HFF-Myc (cell line): ENCODE results near the gene CCM2L.
"Not testable (repeated sequence)": the region's sequence is repeated elsewhere in the genome, so short reads cannot be mapped to it uniquely, and the experiment has no call there.

Experiments
- DNase-seq: peaks from one replicate; pipeline ENCODE4 v3.0.0-alpha.2; 2011; ENCODE audit warnings: low read depth; ENCODE audit errors: extremely low read depth
- H3K4me3 ChIP-seq: replicated peaks from 2 replicates; pipeline ENCODE4 v1.5.1; 2011; ENCODE audit warnings: low read depth, mild to moderate bottlenecking, control low read depth, low read length
- TF ChIP-seq, protein P1 (sequence below): IDR thresholded peaks from 2 replicates; pipeline ENCODE4 v1.5.1; 2012; ENCODE audit warnings: mild to moderate bottlenecking, low read depth, low read length, control low read depth; ENCODE audit errors: missing control alignments

CCM2L gene

DNA sequence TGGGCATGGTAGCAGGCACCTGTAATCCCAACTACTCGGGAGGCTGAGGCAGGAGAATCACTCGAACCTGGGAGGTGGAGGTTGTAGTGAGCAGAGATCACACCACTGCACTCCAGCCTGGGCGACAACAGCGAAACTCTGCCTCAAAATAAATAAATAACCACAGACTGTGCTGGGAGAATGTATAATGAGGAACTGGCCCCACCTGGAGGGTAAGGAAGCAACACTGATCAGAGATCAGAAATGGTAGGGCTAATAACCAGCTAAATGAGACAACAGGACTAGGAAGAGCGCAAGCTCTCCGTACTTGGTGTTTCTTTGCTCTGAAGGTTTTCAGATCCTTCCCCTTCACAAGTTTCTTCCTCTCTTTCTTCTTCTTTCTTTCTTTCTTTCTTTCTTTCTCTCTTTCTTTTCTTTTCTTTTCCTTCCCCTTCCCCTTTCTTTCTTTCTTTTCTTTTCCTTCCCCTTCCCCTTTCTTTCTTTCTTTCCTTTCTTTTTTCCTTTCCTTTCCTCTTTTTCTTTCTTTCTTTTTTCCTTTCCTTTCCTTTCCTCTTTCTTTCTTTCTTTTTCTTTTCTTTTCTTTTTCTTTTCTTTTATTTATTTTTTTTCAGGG is 14.6 kb downstream of the CCM2L start:
- H3K4me3 ChIP-seq: no peak overlapping the region
- no peak for DNase-seq
- TF ChIP-seq, protein P1, sequence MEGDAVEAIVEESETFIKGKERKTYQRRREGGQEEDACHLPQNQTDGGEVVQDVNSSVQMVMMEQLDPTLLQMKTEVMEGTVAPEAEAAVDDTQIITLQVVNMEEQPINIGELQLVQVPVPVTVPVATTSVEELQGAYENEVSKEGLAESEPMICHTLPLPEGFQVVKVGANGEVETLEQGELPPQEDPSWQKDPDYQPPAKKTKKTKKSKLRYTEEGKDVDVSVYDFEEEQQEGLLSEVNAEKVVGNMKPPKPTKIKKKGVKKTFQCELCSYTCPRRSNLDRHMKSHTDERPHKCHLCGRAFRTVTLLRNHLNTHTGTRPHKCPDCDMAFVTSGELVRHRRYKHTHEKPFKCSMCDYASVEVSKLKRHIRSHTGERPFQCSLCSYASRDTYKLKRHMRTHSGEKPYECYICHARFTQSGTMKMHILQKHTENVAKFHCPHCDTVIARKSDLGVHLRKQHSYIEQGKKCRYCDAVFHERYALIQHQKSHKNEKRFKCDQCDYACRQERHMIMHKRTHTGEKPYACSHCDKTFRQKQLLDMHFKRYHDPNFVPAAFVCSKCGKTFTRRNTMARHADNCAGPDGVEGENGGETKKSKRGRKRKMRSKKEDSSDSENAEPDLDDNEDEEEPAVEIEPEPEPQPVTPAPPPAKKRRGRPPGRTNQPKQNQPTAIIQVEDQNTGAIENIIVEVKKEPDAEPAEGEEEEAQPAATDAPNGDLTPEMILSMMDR: no peak

DNA sequence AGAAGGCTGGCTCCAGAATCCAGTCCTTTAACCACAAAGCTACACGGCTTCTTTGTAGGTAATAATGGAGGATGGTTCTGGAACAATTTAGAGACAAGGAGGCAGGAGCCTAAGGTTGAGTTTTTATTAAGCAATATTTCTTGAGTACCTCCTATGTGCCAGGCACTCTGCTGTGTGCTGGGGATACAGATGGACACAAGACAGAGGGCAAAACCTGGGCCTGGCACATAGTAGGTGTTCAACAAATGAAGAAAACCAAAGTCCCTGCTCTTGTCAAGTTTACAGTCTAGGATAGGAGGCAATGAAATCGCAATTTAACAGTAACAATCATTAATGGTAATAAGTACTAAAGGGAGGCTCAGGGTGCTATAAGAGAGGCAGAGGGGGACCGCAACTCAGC is 17.4 kb downstream of the CCM2L start:
- no peak overlapping the region for H3K4me3 ChIP-seq
- TF ChIP-seq, protein P1: no peak
- no peak for DNase-seq

DNA sequence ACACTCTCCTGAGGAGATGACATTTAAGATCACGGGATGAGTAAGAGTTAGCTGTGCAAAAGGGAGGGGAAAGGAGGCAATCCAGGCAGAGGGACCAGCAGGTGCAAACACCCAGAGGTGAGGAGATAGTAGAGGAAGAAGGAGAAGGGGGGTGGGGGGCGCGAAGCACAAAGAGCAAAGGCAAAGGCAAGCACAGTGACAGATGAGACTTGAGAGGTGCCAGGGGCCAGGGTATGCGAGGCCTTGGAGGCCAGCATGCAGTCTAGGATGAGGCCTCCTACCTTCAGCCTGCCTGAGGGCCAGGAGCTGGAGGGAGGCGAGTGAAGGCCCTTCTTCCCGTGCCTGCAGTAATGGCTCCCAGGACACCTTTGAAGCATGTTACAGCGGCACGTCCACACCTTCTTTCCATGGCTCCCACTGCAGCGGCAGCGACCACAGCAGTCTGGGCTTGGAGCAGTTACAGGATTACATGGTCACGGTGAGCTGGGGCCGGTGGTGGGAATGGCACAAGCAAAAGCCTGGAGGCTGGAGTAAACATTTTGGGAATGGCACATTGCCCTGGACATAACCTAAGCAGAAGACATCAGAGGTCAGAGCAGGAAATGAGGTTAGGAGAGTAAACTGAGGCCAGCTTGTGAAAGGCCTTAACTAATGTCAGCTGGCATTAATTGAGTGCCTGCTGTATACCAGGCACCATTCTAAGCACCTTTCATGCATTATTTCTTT is 18.6 kb downstream of the CCM2L start:
- TF ChIP-seq, protein P1: no peak
- no peak for DNase-seq
- H3K4me3 ChIP-seq: no peak overlapping the region

DNA sequence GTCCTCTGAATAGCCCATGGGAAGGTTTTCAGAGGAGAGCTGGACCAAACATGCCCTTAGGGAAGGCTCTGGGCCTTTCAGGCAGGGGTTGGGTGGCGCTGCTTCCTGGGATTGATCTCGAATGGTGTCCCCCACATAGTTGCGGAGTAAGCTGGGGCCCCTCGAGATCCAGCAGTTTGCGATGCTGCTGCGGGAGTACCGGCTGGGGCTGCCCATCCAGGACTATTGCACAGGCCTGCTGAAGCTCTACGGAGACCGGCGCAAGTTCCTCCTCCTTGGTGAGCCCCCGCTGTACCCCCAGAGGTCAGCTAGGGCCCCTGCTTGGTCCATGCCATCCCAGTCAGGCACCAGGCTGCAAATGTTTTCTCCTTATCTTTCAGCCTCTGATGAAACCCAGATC is 19.3 kb downstream of the CCM2L start:
- no peak overlapping the region for H3K4me3 ChIP-seq
- no peak for DNase-seq
- TF ChIP-seq, protein P1: no peak

DNA sequence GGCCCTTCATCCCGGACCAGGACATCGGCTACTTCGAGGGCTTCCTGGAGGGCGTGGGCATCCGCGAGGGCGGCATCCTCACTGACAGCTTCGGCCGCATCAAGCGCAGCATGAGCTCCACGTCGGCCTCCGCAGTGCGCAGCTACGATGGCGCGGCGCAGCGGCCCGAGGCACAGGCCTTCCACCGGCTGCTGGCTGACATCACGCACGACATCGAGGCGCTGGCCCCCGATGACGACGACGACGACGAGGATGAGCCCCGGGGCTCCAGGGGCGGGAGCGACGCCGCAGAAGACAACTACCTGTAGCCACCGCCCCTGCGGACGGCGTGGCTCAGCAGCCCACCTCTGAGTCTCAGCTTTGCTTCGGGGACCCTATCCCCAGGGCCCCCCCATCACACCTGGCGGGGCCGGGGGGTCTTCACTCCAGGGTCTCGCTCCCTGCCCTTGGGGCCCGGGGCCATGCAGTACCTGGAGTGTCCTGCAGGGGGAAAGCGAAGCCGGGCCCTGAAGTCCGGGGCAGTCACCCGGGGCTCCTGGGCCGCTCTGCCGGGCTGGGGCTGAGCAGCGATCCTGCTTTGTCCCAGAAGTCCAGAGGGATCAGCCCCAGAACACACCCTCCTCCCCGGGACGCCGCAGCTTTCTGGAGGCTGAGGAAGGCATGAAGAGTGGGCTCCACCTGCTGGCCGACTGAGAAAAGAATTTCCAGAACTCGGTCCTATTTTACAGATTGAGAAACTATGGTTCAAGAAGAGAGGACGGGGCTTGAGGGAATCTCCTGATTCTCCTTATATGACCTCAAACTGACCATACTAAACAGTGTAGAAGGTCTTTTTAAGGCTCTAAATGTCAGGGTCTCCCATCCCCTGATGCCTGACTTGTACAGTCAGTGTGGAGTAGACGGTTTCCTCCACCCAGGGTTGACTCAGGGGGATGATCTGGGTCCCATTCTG is 21.0 kb downstream of the CCM2L start:
- H3K4me3 ChIP-seq: no peak overlapping the region

DNA sequence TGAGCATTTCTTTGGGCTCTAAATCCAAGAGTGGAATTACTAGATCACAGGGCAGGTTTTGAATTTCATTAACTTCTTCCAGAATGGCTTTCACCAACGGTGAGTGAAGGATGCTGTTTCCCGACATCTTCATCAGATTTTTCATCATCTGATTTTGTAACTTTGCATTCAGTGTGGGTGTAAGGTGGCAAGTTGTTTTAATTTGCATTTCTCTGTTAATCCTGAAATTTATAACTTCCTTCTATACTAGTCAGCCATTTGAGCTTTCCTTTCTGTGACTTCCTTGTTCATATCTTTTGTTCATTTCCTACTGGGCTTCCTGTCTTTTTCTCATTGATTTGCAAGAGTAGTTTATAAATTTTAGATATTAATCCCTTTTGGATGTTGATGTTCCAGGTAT is 23.1 kb downstream of the CCM2L start:
- TF ChIP-seq, protein P1: no peak
- no peak for DNase-seq
- H3K4me3 ChIP-seq: no peak overlapping the region

More for the DNA sequence above, 21.0 kb downstream of the CCM2L start:
- TF ChIP-seq, protein P1: peak; percentile 89
- DNase-seq: peak; percentile 52

DNA sequence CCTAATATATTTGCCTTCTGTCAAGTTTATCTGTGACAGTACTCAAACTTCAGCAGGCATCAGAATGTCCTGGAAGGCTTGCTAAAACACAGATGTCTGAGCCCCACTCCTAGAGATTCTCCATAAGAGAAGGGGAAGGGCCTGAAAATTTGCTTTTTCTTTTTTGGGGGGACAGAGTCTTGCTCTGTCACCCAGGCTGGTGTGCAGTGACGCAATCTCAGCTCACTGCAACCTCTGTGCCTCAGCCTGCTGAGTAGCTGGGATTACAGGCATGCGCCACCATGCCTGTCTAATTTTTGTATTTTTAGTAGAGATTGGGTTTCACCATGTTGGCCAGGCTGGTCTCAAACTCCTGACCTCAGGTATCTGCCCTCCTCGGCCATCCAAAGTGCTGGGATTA is 23.5 kb downstream of the CCM2L start:
- H3K4me3 ChIP-seq, DNase-seq: not testable (repeated sequence)
